Small intestine (tissue), 7 donors: ENCODE measurements around the gene GOLGA8A. TPM values are rescaled to one million over a fixed set of nuclear protein-coding genes. Genes with fewer than 3 reads are reported as not detected.
"Not testable (repeated sequence)": the region's sequence is repeated elsewhere in the genome, so short reads cannot be mapped to it uniquely, and the experiment has no call there.

ENCODE experiments used
- DNase-seq, 2 donors: peaks; one replicate each; pipeline versions ENCODE4 v3.0.0 to v3.0.0-alpha.2; 2013
- FAIRE-seq: peaks from 2 replicates; lab custom pipeline; 2012; peaks lifted over from hg19 to GRCh38; lab: Jason Lieb, UNC
- H3K27ac ChIP-seq, 3 donors: one replicate each; pipeline ENCODE4 v1.5.1; 2013; ENCODE audit warnings: low read length in 2 of 3, mild to moderate bottlenecking in 2 of 3, control low read depth in 1 of 3, inconsistent platforms in 1 of 3, low read depth in 1 of 3, moderate library complexity in 1 of 3
- H3K27me3 ChIP-seq, 3 donors: one replicate each; pipeline ENCODE4 v1.6.1; 2013; ENCODE audit warnings: low read length in 3 of 3, inconsistent platforms in 1 of 3; ENCODE audit not compliant: control insufficient read depth in 3 of 3, insufficient read depth in 3 of 3
- H3K36me3 ChIP-seq, 3 donors: one replicate each; pipeline ENCODE4 v1.6.1; 2013; ENCODE audit warnings: low read length in 3 of 3, inconsistent platforms in 1 of 3, low read depth in 1 of 3, mild to moderate bottlenecking in 1 of 3, moderate library complexity in 1 of 3; ENCODE audit not compliant: control insufficient read depth in 3 of 3, insufficient read depth in 2 of 3
- H3K4me1 ChIP-seq, 3 donors: one replicate each; pipeline ENCODE4 v1.6.1; 2013; ENCODE audit warnings: low read length in 2 of 3, inconsistent platforms in 1 of 3, low read depth in 1 of 3, mild to moderate bottlenecking in 1 of 3, moderate library complexity in 1 of 3; ENCODE audit not compliant: control insufficient read depth in 3 of 3, insufficient read depth in 2 of 3
- H3K4me3 ChIP-seq, 3 donors: one replicate each; pipeline ENCODE4 v1.5.1; 2013; ENCODE audit warnings: low read length in 3 of 3, control low read depth in 1 of 3, inconsistent platforms in 1 of 3, low read depth in 1 of 3, mild to moderate bottlenecking in 1 of 3, moderate library complexity in 1 of 3
- H3K9me3 ChIP-seq, 2 donors: one replicate each; pipeline ENCODE4 v1.6.1; 2013; ENCODE audit warnings: low read depth in 1 of 2, low read length in 1 of 2; ENCODE audit not compliant: control insufficient read depth in 2 of 2, insufficient read depth in 1 of 2
- WGBS, 3 donors: extraction: QIAGEN DNeasy Blood & Tissue Kit; methylation state at CpG; one replicate each; pipeline ENCODE4 v1.1.7; 2013; 5-methylcytosine and 5-hydroxymethylcytosine counted together
- polyA plus RNA-seq, 4 donors: library from polyadenylated mRNA; stranded (reverse) in 3 of 4; unstranded in 1 of 4; fragments of 200-250 nt in 3 of 4; fragments of 120-200 nt in 1 of 4; gene quantifications; one replicate each; pipeline versions ENCODE4 v1.2.1 to v1.2.3, GENCODE V29; 2013
- donor health status: healthy with polysubstance abuse.
- donor health status: control.
- donor health status: control.
- donor health status: Bipolar disorder and iron deficiency.
- donor health status: healthy.

GOLGA8A gene
- polyA plus RNA-seq, 4 donors, result 6.5 to 67.6 (median 23.5) TPM

DNA sequence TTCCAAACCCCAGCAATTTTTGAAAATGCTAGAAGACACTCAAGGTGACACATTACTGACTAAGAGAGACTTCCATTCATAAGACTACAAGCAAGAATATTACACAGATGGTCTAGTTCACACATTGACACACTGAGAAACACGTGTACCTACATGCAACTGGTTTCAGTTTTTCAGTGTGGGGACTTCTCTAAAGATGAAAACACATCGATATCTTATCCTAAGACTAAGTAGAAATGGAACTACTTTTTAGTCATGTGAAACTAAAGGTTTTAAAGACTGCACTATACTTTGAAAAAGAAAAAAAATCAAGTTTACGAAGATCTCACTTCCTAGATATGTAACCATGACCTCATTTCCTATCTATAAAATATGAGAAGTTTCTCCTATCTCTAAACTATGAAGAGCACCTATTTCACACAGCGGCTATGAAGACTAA lies 34.4 kb downstream of the GOLGA8A start:
- H3K27ac ChIP-seq, H3K4me3 ChIP-seq, H3K4me1 ChIP-seq, FAIRE-seq, H3K36me3 ChIP-seq, H3K27me3 ChIP-seq, DNase-seq, H3K9me3 ChIP-seq: not testable (repeated sequence)
- WGBS, 3 donors, result 87 to 91% (median 89%) methylated on average over 1 of the region's 4 CpGs

DNA sequence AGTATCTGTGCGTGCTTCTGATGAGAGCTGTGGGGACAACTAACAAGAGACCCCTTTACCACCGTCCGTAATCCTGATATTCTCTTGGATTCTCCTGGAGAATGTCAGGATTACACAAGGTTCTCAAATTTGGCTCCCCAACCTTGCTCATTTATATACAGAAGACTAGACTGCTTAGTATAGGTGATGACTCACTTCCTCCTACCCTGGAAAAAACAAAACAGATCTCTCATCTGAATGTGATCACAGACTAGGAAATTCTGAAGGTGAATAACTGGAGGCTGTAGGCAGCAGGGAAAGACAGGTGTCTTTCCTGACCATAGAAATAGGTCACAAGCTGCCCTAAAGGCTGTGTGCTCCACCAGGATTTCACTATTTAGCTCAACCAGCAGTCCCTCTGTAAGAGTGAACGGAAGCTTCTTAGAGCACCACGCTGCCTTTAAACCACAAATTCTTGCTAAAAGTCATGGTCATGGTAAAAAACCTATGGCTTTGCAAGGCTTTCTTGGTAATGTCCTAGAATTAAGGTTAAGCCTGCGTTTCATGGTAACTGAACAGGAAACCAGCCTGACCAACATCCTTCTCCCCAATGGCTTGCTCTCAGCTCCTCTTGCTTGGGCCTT lies 39.9 kb downstream of the GOLGA8A start:
- 58 to 88% (median 87%) methylated on average over 2 to 3 of the region's 6 CpGs for WGBS, 3 donors
- FAIRE-seq, H3K4me3 ChIP-seq, H3K36me3 ChIP-seq, H3K27ac ChIP-seq, H3K4me1 ChIP-seq, DNase-seq, H3K9me3 ChIP-seq, H3K27me3 ChIP-seq: not testable (repeated sequence)

- 83% methylated on average over 1 of the region's 2 CpGs; no CpG with 5 or more reads in 2 of the 3 donors for WGBS, 3 donors
Measured at GRCh38 chr15:34392981-34393380, 44.6 kb downstream of the GOLGA8A start.

GRCh38 chr15:34389594-34390086 lies 48.0 kb downstream of the GOLGA8A start:
- H3K27ac ChIP-seq, H3K36me3 ChIP-seq, H3K27me3 ChIP-seq, DNase-seq, FAIRE-seq, H3K9me3 ChIP-seq, H3K4me3 ChIP-seq, H3K4me1 ChIP-seq: not testable (repeated sequence)
- WGBS, 3 donors, result no CpG with 5 or more reads among the region's 16 CpGs

More at GRCh38 chr15:34392981-34393380, 44.6 kb downstream of the GOLGA8A start:
- not testable (repeated sequence) for H3K4me1 ChIP-seq, H3K4me3 ChIP-seq, H3K27ac ChIP-seq, H3K27me3 ChIP-seq, FAIRE-seq, H3K36me3 ChIP-seq, H3K9me3 ChIP-seq, DNase-seq

Other genes starting within 250 kb of the GOLGA8A start
- 10 to 100 TPM in 3 of 4 donors, 1 to 10 TPM in 1; 8.6 to 40.3 (median 13.8) TPM for gene KATNBL1, start 227.7 kb downstream of the GOLGA8A start, polyA plus RNA-seq
- 100 to 1,000 TPM in 1 of 4 donors, 10 to 100 TPM in 3; 72.1 to 122 (median 81.4) TPM for gene EMC4, start 212.8 kb downstream of the GOLGA8A start, polyA plus RNA-seq
- gene SLC12A6, start 100.0 kb downstream of the GOLGA8A start, polyA plus RNA-seq, result 10 to 100 TPM in 1 of 4 donors, 1 to 10 TPM in 3; 3.5 to 26.0 (median 5.8) TPM
- 100 to 1,000 TPM; 165 to 422 (median 337) TPM for gene NOP10, start 94.7 kb downstream of the GOLGA8A start, polyA plus RNA-seq
- gene NUTM1, start 94.5 kb downstream of the GOLGA8A start, polyA plus RNA-seq, result under 1 TPM in 2 of 4 donors, not detected in 2; 0.01 to 0.18 TPM
- gene LPCAT4, start 70.6 kb downstream of the GOLGA8A start, polyA plus RNA-seq, result 10 to 100 TPM; 19.7 to 85.0 (median 71.2) TPM
- 10 to 100 TPM in 3 of 4 donors, 1 to 10 TPM in 1; 7.6 to 77.4 (median 37.4) TPM for gene GOLGA8B, start 145.8 kb upstream of the GOLGA8A start, polyA plus RNA-seq